IMR-90 (cell line): Measurements from ENCODE around the gene GARIN5A.

Experiments used
- BHLHE40 ChIP-seq: fragments of 150-350 bp; IDR thresholded peaks from 2 replicates; pipeline ENCODE4 v1.6.1; 2016; ENCODE audit warnings: mild to moderate bottlenecking, low read depth, low read length
- CEBPB ChIP-seq: IDR thresholded peaks from 2 replicates; pipeline ENCODE4 v1.6.1; 2012; ENCODE audit warnings: low read depth, low read length, improper control_type of control experiment
- CTCF ChIP-seq: conservative IDR thresholded peaks from 2 replicates; pipeline ENCODE4 v1.5.1; 2012; ENCODE audit warnings: mild to moderate bottlenecking, low read depth, low read length, improper control_type of control experiment
- FOS ChIP-seq: fragments of 150-350 bp; IDR thresholded peaks from 2 replicates; pipeline ENCODE4 v1.6.1; 2016; ENCODE audit warnings: low read depth, low read length
- MXI1 ChIP-seq: IDR thresholded peaks from 2 replicates; pipeline ENCODE4 v1.6.1; 2012; ENCODE audit warnings: low read depth, mild to moderate bottlenecking, low read length, moderate library complexity, borderline replicate concordance
- POLR2A ChIP-seq: IDR thresholded peaks from 2 replicates; pipeline ENCODE4 v1.6.1; 2012; ENCODE audit warnings: mild to moderate bottlenecking, low read depth, low read length
- RAD21 ChIP-seq: IDR thresholded peaks from 2 replicates; pipeline ENCODE4 v1.6.1; 2012; ENCODE audit warnings: low read length, improper control_type of control experiment
- RCOR1 ChIP-seq: IDR thresholded peaks from 2 replicates; pipeline ENCODE4 v1.6.1; 2012; ENCODE audit warnings: mild to moderate bottlenecking, low read length, improper control_type of control experiment; ENCODE audit not compliant: insufficient replicate concordance
- SMC3 ChIP-seq: fragments of 150-350 bp; IDR thresholded peaks from 2 replicates; pipeline ENCODE4 v1.6.1; 2016; ENCODE audit warnings: low read depth, mild to moderate bottlenecking, antibody characterized with exemption, low read length, moderate library complexity
- USF2 ChIP-seq: fragments of 150-350 bp; IDR thresholded peaks from 2 replicates; pipeline ENCODE4 v1.6.1; 2017; ENCODE audit warnings: mild to moderate bottlenecking, antibody characterized with exemption, low read length, low read depth

- TF ChIP-seq CTCF (no peak), POLR2A (no peak), RAD21 (no peak), FOS (no peak), CEBPB (no peak), MXI1 (no peak), USF2 (no peak), SMC3 (no peak), RCOR1 (no peak), BHLHE40 (no peak)
Observed at GRCh38 chr19:50517704-50518075, 41.0 kb upstream of the GARIN5A start.
